ENCODE results near the gene RFX4. TPM values are rescaled to one million over a fixed set of nuclear protein-coding genes. Genes with fewer than 3 reads are reported as not detected.

Gene RFX4
- total RNA-seq, 2 donors from 2014 or later: not detected

GRCh38 chr12:106648736-106649135, 65.9 kb downstream of the RFX4 start:
- no peak overlapping the region for H3K27ac Mint-ChIP-seq
- no peak for ATAC-seq (replicated peaks)

GRCh38 chr12:106651552-106651951, 68.7 kb downstream of the RFX4 start:
- H3K4me3 Mint-ChIP-seq: no peak overlapping the region
- H3K4me1 Mint-ChIP-seq: no peaks in the 10 kb centered on the region
- H3K36me3 Mint-ChIP-seq (ENCODE audit: low read depth): no peaks in the 10 kb centered on the region
- H3K27ac Mint-ChIP-seq: no peak overlapping the region
- no peak for ATAC-seq (replicated peaks)
- H3K9me3 Mint-ChIP-seq: no peaks in the 10 kb centered on the region
- peaks cover 4% of the 10 kb centered on the region for H3K27me3 Mint-ChIP-seq

More at GRCh38 chr12:106648736-106649135, 65.9 kb downstream of the RFX4 start:
- no peaks in the 10 kb centered on the region for H3K36me3 Mint-ChIP-seq (ENCODE audit: low read depth)
- H3K4me3 Mint-ChIP-seq: no peak overlapping the region
- H3K27me3 Mint-ChIP-seq: no peaks in the 10 kb centered on the region
- no peaks in the 10 kb centered on the region for H3K9me3 Mint-ChIP-seq
- no peaks in the 10 kb centered on the region for H3K4me1 Mint-ChIP-seq

- Mint-ChIP-seq H3K27ac (no peak overlapping the region), H3K9me3 (no peaks in the 10 kb centered on the region), H3K27me3 (peaks cover 7% of the 10 kb centered on the region), H3K4me1 (no peaks in the 10 kb centered on the region), H3K36me3 (ENCODE audit: low read depth) (no peaks in the 10 kb centered on the region), H3K4me3 (no peak overlapping the region)
- no peak for ATAC-seq (replicated peaks)
Observed at GRCh38 chr12:106652510-106653015, 69.8 kb downstream of the RFX4 start.

- no peak for ATAC-seq (replicated peaks)
- Mint-ChIP-seq H3K4me1 (no peaks in the 10 kb centered on the region), H3K27ac (no peak overlapping the region), H3K9me3 (no peaks in the 10 kb centered on the region), H3K36me3 (ENCODE audit: low read depth) (no peaks in the 10 kb centered on the region), H3K27me3 (peaks cover 18% of the 10 kb centered on the region), H3K4me3 (no peak overlapping the region)
Observed at GRCh38 chr12:106655577-106655976, 72.8 kb downstream of the RFX4 start.

GRCh38 chr12:106657488-106657887, 74.7 kb downstream of the RFX4 start:
- H3K27ac Mint-ChIP-seq: no peak overlapping the region
- no peaks in the 10 kb centered on the region for H3K36me3 Mint-ChIP-seq (ENCODE audit: low read depth)
- peaks cover 23% of the 10 kb centered on the region for H3K27me3 Mint-ChIP-seq
- H3K4me3 Mint-ChIP-seq: no peak overlapping the region
- no peak for ATAC-seq (replicated peaks)
- no peaks in the 10 kb centered on the region for H3K4me1 Mint-ChIP-seq
- peaks cover 6% of the 10 kb centered on the region for H3K9me3 Mint-ChIP-seq

- H3K4me1 Mint-ChIP-seq: no peaks in the 10 kb centered on the region
- H3K27ac Mint-ChIP-seq: no peak overlapping the region
- ATAC-seq (replicated peaks): no peak
- H3K36me3 Mint-ChIP-seq (ENCODE audit: low read depth): no peaks in the 10 kb centered on the region
- peaks cover 13% of the 10 kb centered on the region for H3K27me3 Mint-ChIP-seq
- H3K9me3 Mint-ChIP-seq: peaks cover 23% of the 10 kb centered on the region
- H3K4me3 Mint-ChIP-seq: no peak overlapping the region
Observed at GRCh38 chr12:106663385-106663784, 80.6 kb downstream of the RFX4 start.

GRCh38 chr12:106669216-106669615, 86.4 kb downstream of the RFX4 start:
- Mint-ChIP-seq H3K27ac (no peak overlapping the region), H3K9me3 (peaks cover 5% of the 10 kb centered on the region), H3K27me3 (peaks cover 31% of the 10 kb centered on the region), H3K4me1 (no peaks in the 10 kb centered on the region), H3K4me3 (no peak overlapping the region), H3K36me3 (ENCODE audit: low read depth) (no peaks in the 10 kb centered on the region)
- ATAC-seq (replicated peaks): no peak

GRCh38 chr12:106670131-106670530, 87.3 kb downstream of the RFX4 start:
- Mint-ChIP-seq H3K36me3 (ENCODE audit: low read depth) (no peaks in the 10 kb centered on the region), H3K27ac (no peak overlapping the region), H3K9me3 (no peaks in the 10 kb centered on the region), H3K4me1 (no peaks in the 10 kb centered on the region), H3K4me3 (no peak overlapping the region), H3K27me3 (peaks cover 36% of the 10 kb centered on the region)
- no peak for ATAC-seq (replicated peaks)

- no peaks in the 10 kb centered on the region for H3K4me1 Mint-ChIP-seq
- peaks cover 42% of the 10 kb centered on the region for H3K27me3 Mint-ChIP-seq
- no peaks in the 10 kb centered on the region for H3K36me3 Mint-ChIP-seq (ENCODE audit: low read depth)
- no peak overlapping the region for H3K4me3 Mint-ChIP-seq
- H3K27ac Mint-ChIP-seq: no peak overlapping the region
- no peak for ATAC-seq (replicated peaks)
- H3K9me3 Mint-ChIP-seq: no peaks in the 10 kb centered on the region
Observed at GRCh38 chr12:106671840-106672239, 89.0 kb downstream of the RFX4 start.

GRCh38 chr12:106672314-106673025, 89.7 kb downstream of the RFX4 start:
- Mint-ChIP-seq H3K27me3 (peaks cover 41% of the 10 kb centered on the region), H3K4me3 (no peak overlapping the region), H3K36me3 (ENCODE audit: low read depth) (no peaks in the 10 kb centered on the region), H3K9me3 (no peaks in the 10 kb centered on the region), H3K27ac (no peak overlapping the region), H3K4me1 (no peaks in the 10 kb centered on the region)
- no peak for ATAC-seq (replicated peaks)

- Mint-ChIP-seq H3K27ac (no peak overlapping the region), H3K9me3 (no peaks in the 10 kb centered on the region), H3K36me3 (ENCODE audit: low read depth) (no peaks in the 10 kb centered on the region), H3K4me1 (no peaks in the 10 kb centered on the region), H3K27me3 (peaks cover 38% of the 10 kb centered on the region), H3K4me3 (no peak overlapping the region)
- no peak for ATAC-seq (replicated peaks)
Observed at GRCh38 chr12:106673141-106673540, 90.3 kb downstream of the RFX4 start.

GRCh38 chr12:106675651-106676435, 93.0 kb downstream of the RFX4 start:
- Mint-ChIP-seq H3K4me3 (no peak overlapping the region), H3K27me3 (peaks cover 29% of the 10 kb centered on the region), H3K9me3 (no peaks in the 10 kb centered on the region), H3K36me3 (ENCODE audit: low read depth) (no peaks in the 10 kb centered on the region), H3K4me1 (no peaks in the 10 kb centered on the region), H3K27ac (no peak overlapping the region)
- ATAC-seq (replicated peaks): no peak

- Mint-ChIP-seq H3K36me3 (ENCODE audit: low read depth) (no peaks in the 10 kb centered on the region), H3K27me3 (peaks cover 10% of the 10 kb centered on the region), H3K4me3 (no peak overlapping the region), H3K4me1 (no peaks in the 10 kb centered on the region), H3K27ac (no peak overlapping the region), H3K9me3 (no peaks in the 10 kb centered on the region)
- ATAC-seq (replicated peaks): no peak
Observed at GRCh38 chr12:106679574-106679973, 96.8 kb downstream of the RFX4 start.

GRCh38 chr12:106680280-106680679, 97.5 kb downstream of the RFX4 start:
- no peaks in the 10 kb centered on the region for H3K36me3 Mint-ChIP-seq (ENCODE audit: low read depth)

GRCh38 chr12:106681210-106681609, 98.4 kb downstream of the RFX4 start:
- H3K27me3 Mint-ChIP-seq: no peaks in the 10 kb centered on the region
- no peak overlapping the region for H3K4me3 Mint-ChIP-seq
- H3K4me1 Mint-ChIP-seq: no peaks in the 10 kb centered on the region
- H3K36me3 Mint-ChIP-seq (ENCODE audit: low read depth): no peaks in the 10 kb centered on the region
- H3K27ac Mint-ChIP-seq: no peak overlapping the region
- ATAC-seq (replicated peaks): no peak
- H3K9me3 Mint-ChIP-seq: no peaks in the 10 kb centered on the region

More at GRCh38 chr12:106680280-106680679, 97.5 kb downstream of the RFX4 start:
- Mint-ChIP-seq H3K4me3 (no peak overlapping the region), H3K27ac (no peak overlapping the region), H3K9me3 (no peaks in the 10 kb centered on the region), H3K27me3 (peaks cover 7% of the 10 kb centered on the region), H3K4me1 (no peaks in the 10 kb centered on the region)
- ATAC-seq (replicated peaks): no peak

Data from activated T-helper 17 cell treated with anti-CD3 and anti-CD28 coated beads, Interleukin-2, amount 50 U/mL, for 72 hours (primary cell).